ENCODE results near the gene FGF1.
"Not testable (repeated sequence)": the region's sequence is repeated elsewhere in the genome, so short reads cannot be mapped to it uniquely, and the experiment has no call there.

Gene FGF1

DNA sequence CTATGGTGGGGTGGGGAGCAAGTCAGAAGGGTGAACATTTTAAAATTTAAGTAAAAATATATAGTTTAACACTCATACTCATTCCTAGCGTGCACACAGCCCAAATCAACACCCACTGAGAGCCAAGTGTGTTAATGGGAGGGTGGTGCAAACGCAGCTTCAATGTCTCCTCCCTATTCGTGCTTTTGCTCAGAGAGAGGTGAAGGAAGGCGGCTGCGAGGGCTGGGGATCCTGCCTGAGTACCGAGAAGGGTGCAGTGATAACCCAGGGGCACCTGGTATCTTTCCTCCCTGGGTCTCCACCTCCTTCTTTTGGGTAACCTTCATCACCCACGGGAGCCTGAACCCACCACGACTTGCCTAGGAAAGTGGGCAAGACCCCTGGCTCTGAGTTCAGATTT, 35.0 kb downstream of the FGF1 start:
- H3K79me2 ChIP-seq (ENCODE audit: low read length), result no peaks in the 10 kb centered on the region
- no peaks in the 10 kb centered on the region for H3K36me3 ChIP-seq (replicated peaks; ENCODE audit: low read depth, low read length)
- H3K27ac ChIP-seq (ENCODE audit: low read length), result no peak overlapping the region
- H3K4me3 ChIP-seq (ENCODE audit: low read length), result no peak overlapping the region
- H2AFZ ChIP-seq (ENCODE audit: low read depth, low read length), result no peak overlapping the region
- no peaks in the 10 kb centered on the region for H3K4me1 ChIP-seq (ENCODE audit: low read length)
- H3K27me3 ChIP-seq (ENCODE audit: low read depth, low read length), result peaks cover 5% of the 10 kb centered on the region; the same call in 1 of the 2 replicates
- H4K20me1 ChIP-seq (ENCODE audit: insufficient read depth, low read length), result no peaks in the 10 kb centered on the region
- H3K4me2 ChIP-seq (ENCODE audit: low read length), result no peak overlapping the region
- no peaks in the 10 kb centered on the region for H3K9me3 ChIP-seq (ENCODE audit: insufficient read depth, low read length)
- H3K9ac ChIP-seq (ENCODE audit: low read length), result no peak overlapping the region
- TF ChIP-seq, protein P1, sequence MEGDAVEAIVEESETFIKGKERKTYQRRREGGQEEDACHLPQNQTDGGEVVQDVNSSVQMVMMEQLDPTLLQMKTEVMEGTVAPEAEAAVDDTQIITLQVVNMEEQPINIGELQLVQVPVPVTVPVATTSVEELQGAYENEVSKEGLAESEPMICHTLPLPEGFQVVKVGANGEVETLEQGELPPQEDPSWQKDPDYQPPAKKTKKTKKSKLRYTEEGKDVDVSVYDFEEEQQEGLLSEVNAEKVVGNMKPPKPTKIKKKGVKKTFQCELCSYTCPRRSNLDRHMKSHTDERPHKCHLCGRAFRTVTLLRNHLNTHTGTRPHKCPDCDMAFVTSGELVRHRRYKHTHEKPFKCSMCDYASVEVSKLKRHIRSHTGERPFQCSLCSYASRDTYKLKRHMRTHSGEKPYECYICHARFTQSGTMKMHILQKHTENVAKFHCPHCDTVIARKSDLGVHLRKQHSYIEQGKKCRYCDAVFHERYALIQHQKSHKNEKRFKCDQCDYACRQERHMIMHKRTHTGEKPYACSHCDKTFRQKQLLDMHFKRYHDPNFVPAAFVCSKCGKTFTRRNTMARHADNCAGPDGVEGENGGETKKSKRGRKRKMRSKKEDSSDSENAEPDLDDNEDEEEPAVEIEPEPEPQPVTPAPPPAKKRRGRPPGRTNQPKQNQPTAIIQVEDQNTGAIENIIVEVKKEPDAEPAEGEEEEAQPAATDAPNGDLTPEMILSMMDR (IDR thresholded peaks at IDR 0.05; ENCODE audit: low read depth, low read length), result no peak
- no peak for TF ChIP-seq EZH2phosphoT487 (IDR thresholded peaks at IDR 0.05; ENCODE audit: low read depth)

DNA sequence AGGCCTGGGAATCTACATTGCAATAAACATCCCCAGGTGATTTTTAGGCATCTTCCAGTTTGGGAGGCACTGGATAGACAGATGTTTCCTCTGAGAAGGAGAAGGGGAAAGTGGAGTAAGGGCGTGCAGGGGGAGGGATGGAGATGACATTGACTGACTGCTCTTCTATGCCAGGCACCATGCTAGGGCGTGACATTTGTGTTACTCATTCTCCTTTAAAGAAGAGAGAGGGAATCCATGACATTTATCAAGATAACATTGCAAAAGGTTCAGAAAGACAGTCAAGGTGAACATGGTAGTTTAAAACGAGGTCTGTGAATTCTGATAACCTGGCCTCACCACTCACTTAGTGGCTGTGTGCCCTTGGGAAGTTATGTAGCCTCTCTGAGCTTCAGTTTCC, 35.8 kb downstream of the FGF1 start:
- H3K9ac ChIP-seq (ENCODE audit: low read length), result no peak overlapping the region
- no peaks in the 10 kb centered on the region for H4K20me1 ChIP-seq (ENCODE audit: insufficient read depth, low read length)
- TF ChIP-seq EZH2phosphoT487 (IDR thresholded peaks at IDR 0.05; ENCODE audit: low read depth), result no peak
- TF ChIP-seq, protein P1 (IDR thresholded peaks at IDR 0.05; ENCODE audit: low read depth, low read length), result no peak
- no peak overlapping the region for H2AFZ ChIP-seq (ENCODE audit: low read depth, low read length)
- H3K36me3 ChIP-seq (replicated peaks; ENCODE audit: low read depth, low read length), result no peaks in the 10 kb centered on the region
- peaks cover 5% of the 10 kb centered on the region; the same call in 1 of the 2 replicates for H3K27me3 ChIP-seq (ENCODE audit: low read depth, low read length)
- no peak overlapping the region for H3K27ac ChIP-seq (ENCODE audit: low read length)
- H3K79me2 ChIP-seq (ENCODE audit: low read length), result no peaks in the 10 kb centered on the region
- no peak overlapping the region for H3K4me2 ChIP-seq (ENCODE audit: low read length)
- H3K4me1 ChIP-seq (ENCODE audit: low read length), result no peaks in the 10 kb centered on the region
- H3K4me3 ChIP-seq (ENCODE audit: low read length), result no peak overlapping the region
- no peaks in the 10 kb centered on the region for H3K9me3 ChIP-seq (ENCODE audit: insufficient read depth, low read length)

DNA sequence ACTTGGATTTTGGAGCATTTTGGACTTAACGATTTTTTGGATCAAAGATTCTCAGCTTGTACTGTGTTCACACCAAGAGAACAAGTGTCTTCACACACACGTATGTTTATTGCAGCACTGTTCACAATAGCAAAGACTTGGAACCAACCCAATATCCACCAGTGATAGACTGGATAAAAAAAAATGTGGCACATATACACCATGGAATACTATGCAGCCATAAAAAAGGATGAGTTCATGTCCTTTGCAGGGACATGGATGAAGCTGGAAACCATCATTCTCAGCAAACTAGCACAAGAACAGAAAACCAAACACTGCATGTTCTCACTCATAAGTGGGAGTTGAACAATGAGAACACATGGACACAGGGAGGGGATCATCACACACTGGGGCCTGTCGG, 37.8 kb downstream of the FGF1 start:
- not testable (repeated sequence) for H2AFZ ChIP-seq (ENCODE audit: low read depth, low read length); H3K27ac ChIP-seq (ENCODE audit: low read length); H3K4me3 ChIP-seq (ENCODE audit: low read length); H3K79me2 ChIP-seq (ENCODE audit: low read length); H3K4me1 ChIP-seq (ENCODE audit: low read length); H3K4me2 ChIP-seq (ENCODE audit: low read length); H3K9me3 ChIP-seq (ENCODE audit: insufficient read depth, low read length); H3K9ac ChIP-seq (ENCODE audit: low read length); H4K20me1 ChIP-seq (ENCODE audit: insufficient read depth, low read length); H3K36me3 ChIP-seq (replicated peaks; ENCODE audit: low read depth, low read length); H3K27me3 ChIP-seq (ENCODE audit: low read depth, low read length)

DNA sequence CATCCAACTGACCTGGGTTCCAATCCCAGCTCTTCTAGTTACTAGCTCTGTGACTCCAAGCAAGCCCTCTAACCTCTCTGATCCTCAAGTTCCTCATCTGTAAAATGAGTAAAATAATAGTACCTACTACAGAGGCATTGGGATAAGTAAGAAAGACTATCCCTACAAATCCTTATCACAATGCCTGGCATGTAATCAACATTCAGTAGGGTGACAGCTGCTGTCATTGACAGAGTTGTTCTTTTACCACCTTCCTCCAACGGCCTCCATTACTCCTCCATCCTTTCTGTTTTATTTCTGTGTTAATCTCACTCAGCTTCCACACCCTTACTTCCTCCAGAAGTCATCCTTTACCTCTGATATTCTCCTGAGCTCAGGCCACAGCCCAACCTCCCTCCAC, 40.4 kb downstream of the FGF1 start:
- no peak overlapping the region for H3K4me3 ChIP-seq (ENCODE audit: low read length)
- no peak overlapping the region for H3K27ac ChIP-seq (ENCODE audit: low read length)
- H3K4me1 ChIP-seq (ENCODE audit: low read length), result no peaks in the 10 kb centered on the region
- no peak overlapping the region for H3K4me2 ChIP-seq (ENCODE audit: low read length)
- no peak overlapping the region for H3K9ac ChIP-seq (ENCODE audit: low read length)
- H4K20me1 ChIP-seq (ENCODE audit: insufficient read depth, low read length), result no peaks in the 10 kb centered on the region
- no peaks in the 10 kb centered on the region for H3K79me2 ChIP-seq (ENCODE audit: low read length)
- no peaks in the 10 kb centered on the region for H3K9me3 ChIP-seq (ENCODE audit: insufficient read depth, low read length)
- H3K36me3 ChIP-seq (replicated peaks; ENCODE audit: low read depth, low read length), result no peaks in the 10 kb centered on the region
- H2AFZ ChIP-seq (ENCODE audit: low read depth, low read length), result no peak overlapping the region
- H3K27me3 ChIP-seq (ENCODE audit: low read depth, low read length), result peaks cover 10% of the 10 kb centered on the region
- TF ChIP-seq, protein P1 (IDR thresholded peaks at IDR 0.05; ENCODE audit: low read depth, low read length), result no peak
- no peak for TF ChIP-seq EZH2phosphoT487 (IDR thresholded peaks at IDR 0.05; ENCODE audit: low read depth)

Data from OCI-LY3 (cell line).